ENCODE measurements around the gene CDYL2. TPM values are rescaled to one million over a fixed set of nuclear protein-coding genes. Genes with fewer than 3 reads are reported as not detected.

CDYL2 gene
- polyA plus RNA-seq, 1 donor from 2014 or later, result 2.6 TPM

- H3F3A ChIP-seq (ENCODE audit: insufficient read depth, low read length, poor library complexity, severe bottlenecking), result no peaks in the 10 kb centered on the region
- H2AFZ ChIP-seq (ENCODE audit: low read depth, low read length), result no peak overlapping the region
- no peak overlapping the region for H3K4me3 ChIP-seq (ENCODE audit: low read length)
- no peaks in the 10 kb centered on the region for H3K36me3 ChIP-seq (ENCODE audit: insufficient read depth, low read length)
- H4K20me1 ChIP-seq (ENCODE audit: insufficient read depth), result no peaks in the 10 kb centered on the region
- TF ChIP-seq EP300 (conservative IDR thresholded peaks at IDR 0.05; ENCODE audit: poor library complexity, severe bottlenecking), result no peak
- TF ChIP-seq EZH2 (IDR thresholded peaks at IDR 0.05; ENCODE audit: borderline replicate concordance, insufficient read depth, low read length, poor library complexity, severe bottlenecking), result no peak
- TF ChIP-seq REST (IDR thresholded peaks at IDR 0.05; ENCODE audit: borderline replicate concordance), result no peak
- TF ChIP-seq POLR2AphosphoS5 (IDR thresholded peaks at IDR 0.05), result no peak
- TF ChIP-seq MXI1 (conservative IDR thresholded peaks at IDR 0.05; ENCODE audit: poor library complexity, severe bottlenecking), result no peak
- no peak for TF ChIP-seq RAD21 (conservative IDR thresholded peaks at IDR 0.05)
- TF ChIP-seq SMC3 (conservative IDR thresholded peaks at IDR 0.05; ENCODE audit: poor library complexity), result no peak
- no peak for TF ChIP-seq CTCF (IDR thresholded peaks at IDR 0.05; ENCODE audit: poor library complexity, severe bottlenecking)
- TF ChIP-seq TAF1 (IDR thresholded peaks at IDR 0.05; ENCODE audit: low read depth), result no peak
- no peaks in the 10 kb centered on the region for H3K9me2 ChIP-seq (ENCODE audit: insufficient read depth, low read length)
- H3K27ac ChIP-seq (ENCODE audit: low read length), result no peak overlapping the region
- no peaks in the 10 kb centered on the region for H3K27me3 ChIP-seq (ENCODE audit: insufficient read depth, low read depth, low read length)
- no peaks in the 10 kb centered on the region for H3K79me2 ChIP-seq (replicated peaks; ENCODE audit: insufficient read depth, low read length)
- no peak overlapping the region for H3K4me2 ChIP-seq (ENCODE audit: low read length)
- H3K9ac ChIP-seq (ENCODE audit: low read length), result no peak overlapping the region
- no peaks in the 10 kb centered on the region for H3K9me3 ChIP-seq (ENCODE audit: low read length)
Measured at GRCh38 chr16:80741724-80742123, 62.7 kb downstream of the CDYL2 start.

DNA sequence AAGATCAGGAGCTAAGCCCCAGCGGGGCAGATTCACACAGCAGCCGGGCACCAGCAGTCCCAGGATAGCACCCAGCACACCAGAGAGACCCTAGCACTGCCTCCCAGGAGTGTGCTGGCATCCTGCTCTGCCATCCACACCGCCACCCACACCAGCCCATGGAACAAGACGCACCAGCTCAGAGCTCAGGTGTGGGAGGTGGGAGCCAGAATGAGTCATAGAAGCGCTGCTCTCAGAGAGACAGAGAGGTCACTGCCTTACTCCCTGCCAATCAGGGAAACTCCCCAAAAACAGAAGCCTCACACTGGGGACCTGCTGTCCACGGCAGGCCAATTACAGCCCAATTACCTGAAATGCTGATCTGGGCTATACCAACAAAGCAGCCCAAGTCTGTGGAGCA is 64.9 kb downstream of the CDYL2 start:
- no peak overlapping the region for H3K9ac ChIP-seq (ENCODE audit: low read length)
- TF ChIP-seq POLR2AphosphoS5 (IDR thresholded peaks at IDR 0.05), result no peak
- TF ChIP-seq RAD21 (conservative IDR thresholded peaks at IDR 0.05), result no peak
- TF ChIP-seq CTCF (IDR thresholded peaks at IDR 0.05; ENCODE audit: poor library complexity, severe bottlenecking), result no peak
- no peak for TF ChIP-seq EP300 (conservative IDR thresholded peaks at IDR 0.05; ENCODE audit: poor library complexity, severe bottlenecking)
- no peak for TF ChIP-seq EZH2 (IDR thresholded peaks at IDR 0.05; ENCODE audit: borderline replicate concordance, insufficient read depth, low read length, poor library complexity, severe bottlenecking)
- TF ChIP-seq REST (IDR thresholded peaks at IDR 0.05; ENCODE audit: borderline replicate concordance), result no peak
- no peak for TF ChIP-seq TAF1 (IDR thresholded peaks at IDR 0.05; ENCODE audit: low read depth)
- no peak for TF ChIP-seq SMC3 (conservative IDR thresholded peaks at IDR 0.05; ENCODE audit: poor library complexity)
- TF ChIP-seq MXI1 (conservative IDR thresholded peaks at IDR 0.05; ENCODE audit: poor library complexity, severe bottlenecking), result no peak
- H3K27me3 ChIP-seq (ENCODE audit: insufficient read depth, low read depth, low read length), result no peaks in the 10 kb centered on the region
- no peaks in the 10 kb centered on the region for H3K9me3 ChIP-seq (ENCODE audit: low read length)
- H3K27ac ChIP-seq (ENCODE audit: low read length), result no peak overlapping the region
- H3K4me2 ChIP-seq (ENCODE audit: low read length), result no peak overlapping the region
- H4K20me1 ChIP-seq (ENCODE audit: insufficient read depth), result no peaks in the 10 kb centered on the region
- H2AFZ ChIP-seq (ENCODE audit: low read depth, low read length), result no peak overlapping the region
- no peaks in the 10 kb centered on the region for H3K36me3 ChIP-seq (ENCODE audit: insufficient read depth, low read length)
- no peaks in the 10 kb centered on the region for H3K9me2 ChIP-seq (ENCODE audit: insufficient read depth, low read length)
- H3K79me2 ChIP-seq (replicated peaks; ENCODE audit: insufficient read depth, low read length), result no peaks in the 10 kb centered on the region
- H3F3A ChIP-seq (ENCODE audit: insufficient read depth, low read length, poor library complexity, severe bottlenecking), result no peaks in the 10 kb centered on the region
- H3K4me3 ChIP-seq (ENCODE audit: low read length), result no peak overlapping the region
